ENCODE results near the gene COLEC11.

- TF ChIP-seq POLR2A (IDR thresholded peaks at IDR 0.05; ENCODE audit: low read depth) (no peak), CTCF (IDR thresholded peaks at IDR 0.05) (no peak)
Measured at GRCh38 chr2:3611589-3611988, 16.7 kb downstream of the COLEC11 start.

Measured in esophagus muscularis mucosa (tissue), 3 donors.